Sciatic nerve (tissue), 2 donors: ENCODE measurements around the gene HBE1. TPM values are rescaled to one million over a fixed set of nuclear protein-coding genes. Genes with fewer than 3 reads are reported as not detected.
A peak's percentile ranks its signal among the peaks of the same experiment; 100 is the strongest.

Experiments used
- ATAC-seq: fragments of 200-7000 bp; cut with Tn5 transposase; one replicate; pipeline ENCODE4 v1.9.1; 2020; ENCODE audit warnings: mild to moderate bottlenecking, moderate library complexity
- DNase-seq: peaks from one replicate; pipeline ENCODE4 v3.0.0-alpha.2; 2020; ENCODE audit warnings: low spot score
- intact Hi-C: fragments of 100-400 bp; cut with DNase I; formaldehyde crosslinking; loops from one replicate; pipeline ENCODE4 v1.14.2; 2022
- total RNA-seq: library from RNA; stranded (reverse); fragmentation: NEBNext Ultra II Directional; extraction: Animal tissue kit (Norgen Biotek cat#: 25700); gene quantifications from one replicate; pipeline ENCODE4 v1.2.1, GENCODE V29; 2021
- donor health status: DM: no; HTN: no; CAD: no.
- donor health status: DM: no; HTN: no; CAD: no.

HBE1 gene
- total RNA-seq, 1 donor from 2014 or later: not detected

- ATAC-seq (no peak), DNase-seq (no peak)
- intact Hi-C loops: no loop called here
Measured at GRCh38 chr11:5286901-5287300, 17.2 kb upstream of the HBE1 start.

GRCh38 chr11:5286351-5286750 is 16.6 kb upstream of the HBE1 start:
- ATAC-seq: no peak
- intact Hi-C loops: no loop called here

DNA sequence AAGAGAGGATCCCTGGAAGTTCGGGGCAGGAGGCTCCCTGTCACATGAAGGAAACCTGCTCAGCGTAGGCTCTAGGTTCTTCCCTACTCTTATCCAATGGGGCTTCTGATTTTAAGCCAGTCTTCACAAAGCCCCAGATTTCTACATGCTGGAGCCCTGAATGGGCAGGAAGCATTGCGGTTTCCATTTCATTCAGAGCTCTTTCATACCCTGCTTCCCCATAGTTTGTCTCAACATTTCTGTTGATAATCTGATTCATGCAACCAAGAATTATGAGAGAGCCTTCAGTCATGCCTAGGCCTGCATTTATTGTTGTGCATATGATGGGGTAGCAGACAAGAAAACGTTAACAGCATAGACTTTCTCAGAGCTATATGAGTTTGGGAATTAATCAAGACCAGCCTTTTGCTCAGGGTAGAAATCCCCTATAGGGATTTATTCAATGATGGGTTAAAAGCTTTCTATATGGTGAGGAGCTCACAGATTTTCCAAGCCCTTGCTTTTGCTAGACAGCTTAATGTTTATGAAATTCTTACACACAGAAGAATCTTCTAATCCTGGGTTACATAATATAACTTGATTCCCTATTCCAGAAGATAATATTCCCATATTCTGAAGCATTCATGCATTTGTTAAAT is 16.1 kb upstream of the HBE1 start:
- no peak for DNase-seq
- intact Hi-C loops: no loop called here
- no peak for ATAC-seq

More at GRCh38 chr11:5286351-5286750, 16.6 kb upstream of the HBE1 start:
- DNase-seq: no peak

- no peak for ATAC-seq
- intact Hi-C loops: no loop called here
- DNase-seq: no peak
Measured at GRCh38 chr11:5284637-5285036, 14.9 kb upstream of the HBE1 start.

DNA sequence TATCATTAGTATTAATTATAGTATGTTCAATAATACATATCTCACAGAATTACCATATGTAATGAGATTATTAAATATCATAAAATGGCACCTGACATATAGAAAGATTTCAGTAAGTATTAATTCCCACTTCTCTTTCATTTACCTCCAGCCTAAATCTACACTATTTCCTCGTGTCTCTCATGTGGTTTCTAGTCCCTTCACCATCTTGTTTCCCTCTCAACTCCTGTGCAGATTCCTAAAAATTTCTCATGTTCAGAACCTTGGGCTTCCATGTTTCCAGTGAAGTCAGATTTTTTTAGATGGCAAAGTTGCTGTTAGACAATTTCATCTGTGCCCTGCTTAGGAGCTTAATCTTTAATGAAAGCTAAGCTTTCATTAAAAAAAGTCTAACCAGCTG is 14.1 kb upstream of the HBE1 start:
- intact Hi-C loops: no loop called here
- ATAC-seq (no peak), DNase-seq (no peak)

DNA sequence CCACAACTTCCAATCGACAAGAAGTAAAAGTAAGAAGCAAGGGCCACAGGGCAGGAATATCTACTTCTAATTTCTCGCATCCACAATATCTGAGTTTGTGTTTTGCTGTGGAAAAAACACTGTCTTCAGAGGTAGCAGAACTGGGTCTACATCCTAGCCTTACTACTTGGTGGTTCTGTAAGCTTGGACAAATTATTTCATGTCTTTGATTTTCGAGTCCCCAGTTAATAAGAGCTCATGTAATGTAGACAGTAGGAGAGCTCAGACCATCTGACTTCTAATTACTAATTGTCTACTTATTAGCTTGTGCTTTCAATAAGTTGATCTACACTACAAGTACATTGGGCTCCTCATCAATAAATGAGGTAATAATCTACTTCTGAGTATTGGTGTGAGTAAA is 13.3 kb upstream of the HBE1 start:
- intact Hi-C loops: no loop called here
- ATAC-seq: no peak
- no peak for DNase-seq

- ATAC-seq (no peak), DNase-seq (no peak)
- intact Hi-C loops: no loop called here
Measured at GRCh38 chr11:5282628-5283027, 12.9 kb upstream of the HBE1 start.

- intact Hi-C loops: no loop called here
- DNase-seq (no peak), ATAC-seq (no peak)
Measured at GRCh38 chr11:5281596-5281995, 11.9 kb upstream of the HBE1 start.

DNA sequence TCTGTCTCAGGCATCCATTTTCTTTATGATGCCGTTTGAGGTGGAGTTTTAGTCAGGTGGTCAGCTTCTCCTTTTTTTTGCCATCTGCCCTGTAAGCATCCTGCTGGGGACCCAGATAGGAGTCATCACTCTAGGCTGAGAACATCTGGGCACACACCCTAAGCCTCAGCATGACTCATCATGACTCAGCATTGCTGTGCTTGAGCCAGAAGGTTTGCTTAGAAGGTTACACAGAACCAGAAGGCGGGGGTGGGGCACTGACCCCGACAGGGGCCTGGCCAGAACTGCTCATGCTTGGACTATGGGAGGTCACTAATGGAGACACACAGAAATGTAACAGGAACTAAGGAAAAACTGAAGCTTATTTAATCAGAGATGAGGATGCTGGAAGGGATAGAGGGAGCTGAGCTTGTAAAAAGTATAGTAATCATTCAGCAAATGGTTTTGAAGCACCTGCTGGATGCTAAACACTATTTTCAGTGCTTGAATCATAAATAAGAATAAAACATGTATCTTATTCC is 10.9 kb upstream of the HBE1 start:
- DNase-seq: peak; percentile 60
- ATAC-seq: peak; percentile 90
- intact Hi-C loops: no loop called here

DNA sequence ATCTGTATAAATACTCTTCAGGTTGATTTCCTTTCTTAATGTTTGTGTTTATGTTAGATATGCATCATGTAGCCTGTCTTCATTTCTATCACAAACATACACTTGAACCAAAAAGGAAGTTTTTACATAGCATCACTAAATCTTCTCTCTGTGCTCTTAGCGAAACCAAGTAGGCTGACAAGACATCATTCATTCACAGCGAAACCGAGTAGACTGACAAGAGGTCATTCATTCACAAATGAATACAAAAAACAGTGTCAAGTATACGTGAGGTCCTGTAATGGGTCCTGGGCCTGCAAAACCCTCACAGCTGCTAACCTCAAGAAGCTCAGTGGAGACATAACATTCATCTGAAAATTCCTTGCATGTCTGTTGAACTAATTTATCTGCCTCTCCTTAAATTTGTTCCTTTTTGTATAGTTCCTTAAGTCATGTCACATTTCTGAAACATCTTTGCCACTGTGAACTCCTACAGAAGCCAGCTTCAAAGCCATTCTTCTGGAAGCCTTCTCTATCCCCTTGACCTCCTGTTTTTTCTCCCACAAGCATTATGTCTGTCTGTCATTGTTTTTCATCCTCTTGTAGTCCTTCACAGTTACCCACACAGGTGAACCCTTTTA is 9.8 kb upstream of the HBE1 start:
- no peak for DNase-seq
- intact Hi-C loops: no loop called here
- no peak for ATAC-seq

GRCh38 chr11:5277807-5278382 is 8.2 kb upstream of the HBE1 start:
- DNase-seq: no peak
- no peak for ATAC-seq
- intact Hi-C loops: no loop called here

DNA sequence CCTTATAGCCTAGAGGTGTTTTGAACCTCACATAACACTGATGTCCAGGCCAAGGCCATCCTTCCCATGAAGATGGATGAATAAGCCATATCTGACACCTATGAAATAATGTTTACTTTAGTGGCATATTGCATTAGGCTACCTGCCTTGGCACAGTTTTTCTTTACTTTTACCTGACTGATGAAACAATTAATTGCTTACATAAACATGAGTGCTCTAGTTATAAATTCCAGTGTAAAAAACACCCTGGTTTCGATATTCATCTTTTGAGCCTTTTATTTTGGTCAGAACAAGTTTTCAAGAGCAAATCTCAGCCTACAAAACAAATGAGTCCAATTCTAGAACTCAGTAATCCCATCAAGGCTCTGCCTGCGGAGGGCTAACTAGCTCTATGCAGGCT is 7.0 kb upstream of the HBE1 start:
- DNase-seq (no peak), ATAC-seq (no peak)
- intact Hi-C loops: no loop called here

DNA sequence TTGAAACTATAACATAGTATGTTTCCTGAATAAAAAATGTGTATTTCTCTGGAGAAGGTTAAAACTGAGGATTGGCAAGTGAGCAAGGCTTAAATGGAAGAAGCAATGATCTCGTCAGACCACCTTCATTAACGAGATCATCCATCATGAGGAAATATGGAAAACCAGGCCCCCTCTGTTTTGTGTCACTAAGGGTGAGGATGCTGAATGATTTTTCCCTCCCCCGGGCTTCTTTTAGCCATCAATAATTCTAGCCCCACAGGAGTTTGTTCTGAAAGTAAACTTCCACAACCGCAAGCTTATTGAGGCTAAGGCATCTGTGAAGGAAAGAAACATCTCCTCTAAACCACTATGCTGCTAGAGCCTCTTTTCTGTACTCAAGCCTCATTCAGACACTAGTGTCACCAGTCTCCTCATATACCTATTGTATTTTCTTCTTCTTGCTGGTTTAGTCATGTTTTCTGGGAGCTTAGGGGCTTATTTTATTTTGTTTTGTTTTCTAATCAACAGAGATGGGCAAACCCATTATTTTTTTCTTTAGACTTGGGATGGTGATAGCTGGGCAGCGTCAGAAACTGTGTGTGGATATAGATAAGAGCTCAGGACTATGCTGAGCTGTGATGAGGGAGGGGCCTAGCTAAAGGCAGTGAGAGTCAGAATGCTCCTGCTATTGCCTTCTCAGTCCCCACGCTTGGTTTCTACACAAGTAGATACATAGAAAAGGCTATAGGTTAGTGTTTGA is 5.8 kb upstream of the HBE1 start:
- ATAC-seq (no peak), DNase-seq (no peak)
- intact Hi-C loops: no loop called here

- intact Hi-C loops: no loop called here
- DNase-seq (no peak), ATAC-seq (no peak)
Measured at GRCh38 chr11:5274395-5274794, 4.7 kb upstream of the HBE1 start.

DNA sequence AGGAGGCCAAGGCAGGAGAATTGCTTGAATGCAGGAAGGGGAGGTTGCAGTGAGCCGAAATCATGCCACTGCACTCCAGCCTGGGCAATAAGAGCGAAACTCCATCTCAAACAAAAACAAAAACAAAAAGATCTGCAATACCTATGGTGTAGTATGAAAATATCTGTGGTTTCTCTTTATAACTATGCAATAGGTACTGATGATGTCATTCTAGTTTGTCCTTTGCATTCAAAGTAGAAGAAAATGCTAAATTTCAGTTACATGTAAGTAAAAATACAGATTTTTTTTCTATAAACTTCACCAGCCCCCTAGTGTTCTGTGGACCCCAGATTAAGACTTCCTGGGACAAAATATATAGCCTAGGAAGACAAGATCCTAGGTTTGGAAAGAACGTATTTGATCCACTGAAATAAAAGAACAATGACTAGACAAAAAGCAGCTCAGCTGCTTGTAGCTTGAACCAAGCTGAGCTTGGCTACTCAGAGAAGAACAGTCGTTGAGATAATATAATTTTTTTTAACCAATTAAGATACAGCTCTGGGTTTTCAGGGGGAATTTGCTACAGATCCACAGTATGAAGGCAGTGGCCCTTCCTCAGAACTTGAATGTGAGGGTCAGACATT is 2.8 kb upstream of the HBE1 start:
- no peak for DNase-seq
- intact Hi-C loops: no loop called here
- ATAC-seq: no peak

DNA sequence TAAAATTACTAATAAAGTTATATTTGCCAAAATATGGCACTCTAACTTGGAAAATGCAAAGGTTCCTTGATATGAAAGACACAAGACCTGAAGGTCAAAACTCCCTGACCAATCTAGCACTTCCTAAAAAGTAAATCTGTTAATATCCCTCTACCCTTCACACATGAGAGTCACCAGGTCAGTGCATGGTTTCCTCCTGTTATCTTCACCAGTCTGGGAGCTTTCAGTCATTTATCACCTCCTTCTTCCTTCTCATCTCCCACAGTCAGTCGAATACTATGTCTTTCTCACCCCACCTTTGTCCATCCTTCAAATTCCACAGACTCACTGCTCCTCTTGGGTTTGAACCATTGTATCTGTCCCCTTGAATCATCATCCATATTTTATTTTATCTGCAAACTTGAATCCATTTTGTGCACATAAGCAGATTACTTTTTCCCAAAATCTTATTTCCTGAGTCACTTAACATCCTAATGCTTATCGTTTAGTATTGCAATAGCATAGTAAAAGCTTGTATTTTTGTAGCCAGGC is 2.6 kb downstream of the HBE1 start:
- no peak for DNase-seq
- intact Hi-C loops: no loop called here
- ATAC-seq: no peak

DNA sequence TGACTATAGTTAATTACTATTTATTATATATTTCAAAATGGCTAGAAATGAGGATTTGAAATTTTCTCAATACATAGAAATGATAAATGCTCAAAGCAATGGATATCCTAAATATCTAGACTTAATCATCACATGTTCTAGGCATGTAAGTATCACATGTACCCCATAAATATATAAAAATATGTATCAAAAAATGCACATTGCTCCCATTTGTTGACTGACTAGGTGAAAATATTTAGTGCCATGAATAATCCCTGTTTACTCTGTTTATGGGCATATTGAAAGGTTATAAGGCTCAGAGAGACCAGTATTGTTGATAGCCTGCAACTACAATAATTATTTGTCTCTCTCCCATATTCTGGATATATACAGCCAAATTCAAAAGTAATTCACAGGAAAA is 3.1 kb downstream of the HBE1 start:
- ATAC-seq (no peak), DNase-seq (no peak)
- intact Hi-C loops: no loop called here

GRCh38 chr11:5265832-5266231 is 3.9 kb downstream of the HBE1 start:
- intact Hi-C loops: no loop called here
- ATAC-seq: no peak
- no peak for DNase-seq

- intact Hi-C loops: no loop called here
- DNase-seq: no peak
- ATAC-seq: no peak
Measured at GRCh38 chr11:5258543-5259262, 11.0 kb downstream of the HBE1 start.
